Measurements from ENCODE around the gene ABCB11. TPM values are rescaled to one million over a fixed set of nuclear protein-coding genes. Genes with fewer than 3 reads are reported as not detected.

The ABCB11 gene
- total RNA-seq, 1 experiment from 2014 or later = not detected

GRCh38 chr2:169039702-169040101, 8.6 kb upstream of the ABCB11 start:
- DNase-seq = no peak
- Histone ChIP-seq H3K27me3 (ENCODE audit: insufficient read depth, low read depth) (no peaks in the 10 kb centered on the region), H3F3A (ENCODE audit: insufficient read depth, low read depth) (peaks cover 16% of the 10 kb centered on the region), H3K9me3 (ENCODE audit: insufficient read depth, low read depth) (peaks cover 24% of the 10 kb centered on the region), H3K79me2 (ENCODE audit: low read depth) (no peaks in the 10 kb centered on the region), H3K4me2 (no peak overlapping the region), H2AFZ (no peak overlapping the region), H3K4me3 (no peak overlapping the region), H4K20me1 (ENCODE audit: insufficient read depth) (no peaks in the 10 kb centered on the region), H3K9me2 (ENCODE audit: insufficient read depth) (no peaks in the 10 kb centered on the region), H3K27ac (no peak overlapping the region), H3K36me3 (ENCODE audit: low read depth) (no peaks in the 10 kb centered on the region), H3K4me1 (replicated peaks; ENCODE audit: insufficient read depth) (peaks cover 23% of the 10 kb centered on the region)
- CTCF ChIA-PET = no interaction called here
- POLR2A ChIA-PET (ENCODE audit: unreplicated experiment) = no interaction called here
- intact Hi-C loops (cut with micrococcal nuclease; ENCODE audit: unreplicated experiment) = loop anchor here (2.0 to 5.0 kb wide), 2 partner anchors 53 to 75 kb away; no protein-coding TSS in a partner anchor
- no peak for TF ChIP-seq EZH2 (IDR thresholded peaks at IDR 0.05; ENCODE audit: low read depth)
- TF ChIP-seq CTCF (conservative IDR thresholded peaks at IDR 0.05) = no peak
- BruUV-seq (replicated peaks) = no TSS peak

- no peaks in the 10 kb centered on the region for H3K9me2 ChIP-seq (ENCODE audit: insufficient read depth)
- peak; percentile 41 to 92 for DNase-seq
- no peaks in the 10 kb centered on the region for H4K20me1 ChIP-seq (ENCODE audit: insufficient read depth)
- intact Hi-C loops (cut with micrococcal nuclease; ENCODE audit: unreplicated experiment) = loop anchor here (1.0 to 5.0 kb wide), 3 partner anchors 26 to 74 kb away; no protein-coding TSS in a partner anchor
- peaks cover 28% of the 10 kb centered on the region for H3F3A ChIP-seq (ENCODE audit: insufficient read depth, low read depth)
- no TSS peak for BruUV-seq (replicated peaks)
- H3K27ac ChIP-seq = peak overlapping the region; percentile 87
- ChIA-PET POLR2A (ENCODE audit: unreplicated experiment) (interaction anchor here (0.5 kb wide), 1 partner anchor 74 kb away, joined by 3 read pairs; no protein-coding TSS in a partner anchor), CTCF (no interaction called here)
- no peaks in the 10 kb centered on the region for H3K27me3 ChIP-seq (ENCODE audit: insufficient read depth, low read depth)
- H3K4me1 ChIP-seq (replicated peaks; ENCODE audit: insufficient read depth) = peaks cover 36% of the 10 kb centered on the region
- no peak overlapping the region for H3K4me3 ChIP-seq
- no peaks in the 10 kb centered on the region for H3K36me3 ChIP-seq (ENCODE audit: low read depth)
- H3K4me2 ChIP-seq = peak overlapping the region; percentile 49
- no peak overlapping the region for H2AFZ ChIP-seq
- TF ChIP-seq EZH2 (IDR thresholded peaks at IDR 0.05; ENCODE audit: low read depth) (no peak), CTCF (conservative IDR thresholded peaks at IDR 0.05) (no peak)
- peaks cover 26% of the 10 kb centered on the region for H3K9me3 ChIP-seq (ENCODE audit: insufficient read depth, low read depth)
- H3K79me2 ChIP-seq (ENCODE audit: low read depth) = no peaks in the 10 kb centered on the region
These were observed 7.2 kb upstream of the ABCB11 start for GRCh38 chr2:169038338-169038757.

- POLR2A ChIA-PET (ENCODE audit: unreplicated experiment) = interaction anchor here (0.6 kb wide), 1 partner anchor 224 kb away, joined by 4 read pairs; no protein-coding TSS in a partner anchor
- no peak overlapping the region for H3K4me2 ChIP-seq
- CTCF ChIA-PET = no interaction called here
These were observed 5.8 kb upstream of the ABCB11 start for GRCh38 chr2:169036736-169037440.

More at GRCh38 chr2:169036736-169037440, 5.8 kb upstream of the ABCB11 start:
- Histone ChIP-seq H3K27me3 (ENCODE audit: insufficient read depth, low read depth) (no peaks in the 10 kb centered on the region), H4K20me1 (ENCODE audit: insufficient read depth) (no peaks in the 10 kb centered on the region), H3K4me3 (no peak overlapping the region), H2AFZ (no peak overlapping the region), H3K4me1 (replicated peaks; ENCODE audit: insufficient read depth) (peaks cover 36% of the 10 kb centered on the region), H3K9me2 (ENCODE audit: insufficient read depth) (no peaks in the 10 kb centered on the region), H3K9me3 (ENCODE audit: insufficient read depth, low read depth) (peaks cover 20% of the 10 kb centered on the region), H3K36me3 (ENCODE audit: low read depth) (no peaks in the 10 kb centered on the region), H3F3A (ENCODE audit: insufficient read depth, low read depth) (peaks cover 28% of the 10 kb centered on the region), H3K79me2 (ENCODE audit: low read depth) (no peaks in the 10 kb centered on the region), H3K27ac (no peak overlapping the region)
- intact Hi-C loops (cut with micrococcal nuclease; ENCODE audit: unreplicated experiment) = loop anchor here (5.0 kb wide), 1 partner anchor 55 kb away; no protein-coding TSS in a partner anchor
- BruUV-seq (replicated peaks) = no TSS peak
- TF ChIP-seq EZH2 (IDR thresholded peaks at IDR 0.05; ENCODE audit: low read depth) (no peak), CTCF (conservative IDR thresholded peaks at IDR 0.05) (no peak)
- no peak for DNase-seq
